Caco-2 (cell line): ENCODE results near the gene SLC25A39. TPM values are rescaled to one million over a fixed set of nuclear protein-coding genes. Genes with fewer than 3 reads are reported as not detected.

Experiments
- BruUV-seq: library from RNA; stranded (reverse); fragments of 400-500 nt; replicated peaks from 2 replicates; lab custom pipeline; 2021; lab: Mats Ljungman, UMichigan
- CTCF ChIA-PET: fragments of 300-600 bp; sonication (Branson Sonifier 250); formaldehyde crosslinking; loops from one replicate; lab custom pipeline; 2022; ENCODE audit warnings: antibody characterized with exemption; lab: Charles Lee
- POLR2A ChIA-PET: fragments of 300-600 bp; sonication (Branson Sonifier 250); formaldehyde crosslinking; loops from one replicate; lab custom pipeline; 2022; ENCODE audit warnings: antibody characterized with exemption; lab: Charles Lee
- DNase-seq, 2 experiments: peaks; one replicate each; pipeline versions ENCODE4 v3.0.0 to v3.0.0-alpha.2; 2020 to 2022
- H3K27me3 ChIP-seq: replicated peaks from 2 replicates; pipeline ENCODE4 v1.6.0; 2011; ENCODE audit warnings: low read length; ENCODE audit not compliant: control insufficient read depth, insufficient read depth
- H3K36me3 ChIP-seq: 2 replicates; pipeline ENCODE4 v1.5.1; 2011; ENCODE audit warnings: low read length; ENCODE audit not compliant: control insufficient read depth, insufficient read depth
- H3K4me1 ChIP-seq: fragments of 250-450 bp; sonication (Bioruptor Pico); 2 replicates; pipeline ENCODE4 v1.5.1; 2020; ENCODE audit warnings: mild to moderate bottlenecking
- H3K4me3 ChIP-seq: 2 replicates; pipeline ENCODE4 v1.5.1; 2011; ENCODE audit warnings: low read depth, mild to moderate bottlenecking, control low read depth, low read length
- H3K9me3 ChIP-seq: fragments of 250-450 bp; sonication (Bioruptor Pico); 2 replicates; pipeline ENCODE4 v1.5.1; 2020; ENCODE audit warnings: mild to moderate bottlenecking, moderate library complexity
- H3K27ac Mint-ChIP-seq: one replicate; pipeline ENCODE4 v1.8.0; 2022; ENCODE audit warnings: mixed read lengths; ENCODE audit not compliant: unreplicated experiment
- H3K27me3 Mint-ChIP-seq: one replicate; pipeline ENCODE4 v1.8.0; 2022; ENCODE audit warnings: mixed read lengths; ENCODE audit not compliant: insufficient read depth, unreplicated experiment
- H3K36me3 Mint-ChIP-seq: one replicate; pipeline ENCODE4 v1.8.0; 2022; ENCODE audit warnings: mild to moderate bottlenecking, mixed read lengths; ENCODE audit not compliant: insufficient read depth, unreplicated experiment
- H3K4me1 Mint-ChIP-seq: one replicate; pipeline ENCODE4 v1.8.0; 2022; ENCODE audit warnings: low read depth, mixed read lengths; ENCODE audit not compliant: unreplicated experiment
- H3K4me3 Mint-ChIP-seq: one replicate; pipeline ENCODE4 v1.8.0; 2022; ENCODE audit warnings: mild to moderate bottlenecking, moderate library complexity, mixed read lengths; ENCODE audit not compliant: unreplicated experiment
- H3K9me3 Mint-ChIP-seq: one replicate; pipeline ENCODE4 v1.8.0; 2022; ENCODE audit warnings: mixed read lengths; ENCODE audit not compliant: unreplicated experiment
- intact Hi-C: fragments of 100-400 bp; cut with micrococcal nuclease; formaldehyde crosslinking; loops from one replicate; pipeline ENCODE4 v1.10.0; 2022; ENCODE audit not compliant: unreplicated experiment
- total RNA-seq: library from RNA; stranded (reverse); gene quantifications from 2 replicates; pipeline ENCODE4 v1.2.3, GENCODE V29; 2022
- TF ChIP-seq, protein P1 (sequence below), 2 experiments: fragments of 200-600 bp in 1 of 2; IDR thresholded peaks; 1 replicate in 1 of 2; 2 replicates in 1 of 2; pipeline versions ENCODE4 v1.5.1 to v1.8.0; 2011 to 2022; ENCODE audit warnings: antibody characterized with exemption in 1 of 2, control low read depth in 1 of 2, inconsistent platforms in 1 of 2, low read depth in 1 of 2, low read length in 1 of 2, mild to moderate bottlenecking in 1 of 2, moderate library complexity in 1 of 2; ENCODE audit not compliant: insufficient read depth in 1 of 2, severe bottlenecking in 1 of 2, unreplicated experiment in 1 of 2

The SLC25A39 gene
- total RNA-seq, 1 experiment from 2014 or later: 155 TPM

DNA sequence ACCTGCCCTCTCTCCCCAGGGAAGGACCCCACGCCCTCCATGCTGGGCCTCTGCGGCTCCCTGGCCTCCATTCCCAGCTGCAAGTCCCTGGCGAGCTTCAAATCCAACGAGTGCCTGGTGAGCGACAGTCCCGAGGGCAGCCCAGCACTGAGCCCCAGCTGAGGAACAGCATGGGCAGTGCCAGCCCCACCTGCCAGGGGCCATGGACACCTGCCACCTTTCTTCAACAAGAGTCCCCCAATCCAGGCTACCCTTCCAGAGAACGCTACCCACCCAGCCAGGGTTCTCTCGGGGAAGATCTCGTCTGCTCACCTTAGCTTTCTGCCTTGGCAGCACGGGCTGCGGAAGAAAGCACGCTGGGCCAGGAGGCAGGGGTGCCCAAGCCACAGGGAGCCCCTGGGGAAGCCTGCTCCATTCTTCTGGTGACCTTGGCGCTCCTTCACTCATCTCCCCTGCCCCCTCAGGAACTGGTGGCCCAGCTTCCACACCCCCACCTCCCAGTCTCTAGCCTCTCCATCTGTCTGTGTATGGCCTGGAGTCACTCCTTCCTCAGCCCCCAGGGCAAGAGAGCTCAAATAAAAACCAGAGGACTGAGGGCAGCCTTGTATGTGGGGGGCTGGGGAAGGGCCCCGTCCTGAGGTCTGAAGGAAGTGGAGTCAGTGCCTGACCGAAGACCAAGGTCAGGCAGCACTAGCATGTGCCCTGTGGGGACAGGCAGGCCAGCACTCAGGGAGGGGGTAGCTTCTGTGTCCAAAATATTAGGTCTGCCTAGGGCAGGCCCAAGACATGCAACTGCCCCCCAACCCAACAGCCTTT is 6.3 kb downstream of the SLC25A39 start:
- Mint-ChIP-seq H3K4me1 (peaks cover 18% of the 10 kb centered on the region), H3K36me3 (peaks cover 29% of the 10 kb centered on the region), H3K4me3 (no peak overlapping the region), H3K9me3 (no peaks in the 10 kb centered on the region), H3K27me3 (peaks cover 19% of the 10 kb centered on the region), H3K27ac (no peak overlapping the region)
- Histone ChIP-seq H3K4me3 (no peak overlapping the region), H3K9me3 (no peaks in the 10 kb centered on the region), H3K4me1 (peaks cover 13% of the 10 kb centered on the region), H3K27me3 (no peaks in the 10 kb centered on the region; the same call in 1 of the 2 replicates), H3K36me3 (peaks cover 3% of the 10 kb centered on the region; the same call in 1 of the 2 replicates)
- POLR2A ChIA-PET: no interaction called here
- no peak for DNase-seq
- intact Hi-C loops: no loop called here
- BruUV-seq: no TSS peak
- TF ChIP-seq, protein P1, sequence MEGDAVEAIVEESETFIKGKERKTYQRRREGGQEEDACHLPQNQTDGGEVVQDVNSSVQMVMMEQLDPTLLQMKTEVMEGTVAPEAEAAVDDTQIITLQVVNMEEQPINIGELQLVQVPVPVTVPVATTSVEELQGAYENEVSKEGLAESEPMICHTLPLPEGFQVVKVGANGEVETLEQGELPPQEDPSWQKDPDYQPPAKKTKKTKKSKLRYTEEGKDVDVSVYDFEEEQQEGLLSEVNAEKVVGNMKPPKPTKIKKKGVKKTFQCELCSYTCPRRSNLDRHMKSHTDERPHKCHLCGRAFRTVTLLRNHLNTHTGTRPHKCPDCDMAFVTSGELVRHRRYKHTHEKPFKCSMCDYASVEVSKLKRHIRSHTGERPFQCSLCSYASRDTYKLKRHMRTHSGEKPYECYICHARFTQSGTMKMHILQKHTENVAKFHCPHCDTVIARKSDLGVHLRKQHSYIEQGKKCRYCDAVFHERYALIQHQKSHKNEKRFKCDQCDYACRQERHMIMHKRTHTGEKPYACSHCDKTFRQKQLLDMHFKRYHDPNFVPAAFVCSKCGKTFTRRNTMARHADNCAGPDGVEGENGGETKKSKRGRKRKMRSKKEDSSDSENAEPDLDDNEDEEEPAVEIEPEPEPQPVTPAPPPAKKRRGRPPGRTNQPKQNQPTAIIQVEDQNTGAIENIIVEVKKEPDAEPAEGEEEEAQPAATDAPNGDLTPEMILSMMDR (IDR thresholded peaks at IDR 0.05; ENCODE audit: insufficient read depth in 1 of 2, low read depth in 1 of 2, low read length in 1 of 2, severe bottlenecking in 1 of 2, unreplicated experiment in 1 of 2): no peak
- CTCF ChIA-PET: interaction anchor here (0.6 kb wide), 1 partner anchor 40 kb away, joined by 4 read pairs; no protein-coding TSS in a partner anchor

GRCh38 chr17:44317545-44317944 is 7.1 kb downstream of the SLC25A39 start:
- TF ChIP-seq, protein P1 (IDR thresholded peaks at IDR 0.05; ENCODE audit: insufficient read depth in 1 of 2, low read depth in 1 of 2, low read length in 1 of 2, severe bottlenecking in 1 of 2, unreplicated experiment in 1 of 2): no peak
- peaks cover 18% of the 10 kb centered on the region for H3K4me1 Mint-ChIP-seq
- POLR2A ChIA-PET: no interaction called here
- DNase-seq: no peak
- H3K36me3 ChIP-seq: peaks cover 3% of the 10 kb centered on the region; the same call in 1 of the 2 replicates
- H3K36me3 Mint-ChIP-seq: peaks cover 29% of the 10 kb centered on the region
- CTCF ChIA-PET: no interaction called here
- no peak overlapping the region for H3K27ac Mint-ChIP-seq
- H3K4me1 ChIP-seq: peaks cover 13% of the 10 kb centered on the region
- BruUV-seq: no TSS peak
- no peaks in the 10 kb centered on the region for H3K9me3 ChIP-seq
- intact Hi-C loops: no loop called here
- no peaks in the 10 kb centered on the region for H3K9me3 Mint-ChIP-seq
- H3K4me3 ChIP-seq: no peak overlapping the region
- H3K27me3 ChIP-seq: no peaks in the 10 kb centered on the region; the same call in 1 of the 2 replicates
- peaks cover 19% of the 10 kb centered on the region for H3K27me3 Mint-ChIP-seq
- H3K4me3 Mint-ChIP-seq: peak overlapping the region; percentile 85

DNA sequence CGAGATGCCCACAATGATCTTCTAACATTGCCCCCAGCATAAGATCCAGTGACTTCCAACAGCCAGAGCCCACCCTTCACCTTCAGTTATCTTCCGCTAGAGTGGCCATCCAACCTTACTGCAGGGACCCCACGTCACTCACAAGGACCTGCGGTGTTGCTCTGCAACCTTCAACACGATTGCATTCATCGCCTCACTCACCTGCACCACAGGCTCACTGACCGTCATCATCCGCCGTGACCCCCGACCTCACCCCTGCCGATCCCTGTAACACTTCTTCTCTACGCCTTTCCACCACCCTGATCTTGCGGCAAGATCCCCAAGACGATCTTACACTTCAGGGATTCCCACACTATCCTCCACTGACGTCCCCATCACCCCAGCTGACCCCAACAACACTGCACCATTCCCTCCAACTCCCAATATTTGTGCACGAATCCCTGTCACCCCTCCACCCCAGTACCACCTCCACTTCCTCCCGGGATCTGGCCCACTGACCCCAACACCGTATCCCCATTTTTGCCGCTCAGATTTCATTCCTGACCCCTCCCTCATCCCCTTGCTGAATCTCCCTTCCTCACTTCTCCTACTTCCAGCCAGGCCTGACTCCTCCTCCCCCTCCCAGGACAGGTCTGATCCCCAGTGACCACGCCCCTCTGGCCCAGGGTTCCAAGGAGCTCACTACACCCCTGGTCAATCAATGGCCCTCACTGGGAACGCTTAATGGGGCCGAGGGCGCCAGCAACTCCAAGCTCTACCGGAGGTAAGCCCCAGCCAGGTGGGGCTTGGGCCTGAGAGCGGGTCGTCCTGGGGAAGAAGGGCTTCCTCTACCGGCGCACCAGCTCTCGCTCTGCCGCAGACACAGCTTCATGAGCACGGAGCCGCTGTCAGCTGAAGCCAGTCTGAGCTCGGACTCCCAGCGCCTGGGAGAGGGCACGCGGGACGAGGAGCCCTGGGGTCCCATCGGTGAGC is 8.6 kb downstream of the SLC25A39 start:
- Histone ChIP-seq H3K4me3 (peak overlapping the region; percentile 43), H3K27me3 (no peaks in the 10 kb centered on the region; the same call in 1 of the 2 replicates), H3K4me1 (peaks cover 13% of the 10 kb centered on the region), H3K36me3 (peaks cover 3% of the 10 kb centered on the region; the same call in 1 of the 2 replicates), H3K9me3 (no peaks in the 10 kb centered on the region)
- H3K27ac Mint-ChIP-seq: no peak overlapping the region
- no TSS peak for BruUV-seq
- peak overlapping the region; percentile 85 for H3K4me3 Mint-ChIP-seq
- intact Hi-C loops: no loop called here
- H3K4me1 Mint-ChIP-seq: peaks cover 18% of the 10 kb centered on the region
- no peaks in the 10 kb centered on the region for H3K9me3 Mint-ChIP-seq
- TF ChIP-seq, protein P1 (IDR thresholded peaks at IDR 0.05; ENCODE audit: insufficient read depth in 1 of 2, low read depth in 1 of 2, low read length in 1 of 2, severe bottlenecking in 1 of 2, unreplicated experiment in 1 of 2): no peak
- H3K27me3 Mint-ChIP-seq: peaks cover 19% of the 10 kb centered on the region
- CTCF ChIA-PET: interaction anchor here (0.6 kb wide), 1 partner anchor 61 kb away, joined by 3 read pairs; no protein-coding TSS in a partner anchor
- peak; percentile 39 to 66 for DNase-seq
- H3K36me3 Mint-ChIP-seq: peaks cover 29% of the 10 kb centered on the region
- POLR2A ChIA-PET: no interaction called here
